Measurements from ENCODE around the gene TECRL. TPM values are rescaled to one million over a fixed set of nuclear protein-coding genes. Genes with fewer than 3 reads are reported as not detected.
A peak's percentile ranks its signal among the peaks of the same experiment; 100 is the strongest.

TECRL gene
- total RNA-seq: 1,034 TPM
- long read RNA-seq, transcript TECRL-201 (12 exons, 3,573 nt): major isoform, 416 of 595 reads
- long read RNA-seq, transcript TECRL-202 (12 exons, 2,876 nt): minor isoform, 48 of 595 reads
- long read RNA-seq, partial matches to known transcripts: 28 of 595 reads
- long read RNA-seq, other reads (novel, unspliced or antisense): 103 of 595 reads

- peak; percentile 70 for ATAC-seq (ENCODE audit: poor library complexity)
- no peak for DNase-seq
- intact Hi-C loops (cut with DNase I): loop anchor here (10.0 kb wide), 1 partner anchor 126 kb away; no protein-coding TSS in a partner anchor
These were observed at the start of gene TECRL for GRCh38 chr4:64409300-64409699. TECRL (minus strand) TSS chr4:64409450; CDS start chr4:64409351, 99 bp downstream.

DNA sequence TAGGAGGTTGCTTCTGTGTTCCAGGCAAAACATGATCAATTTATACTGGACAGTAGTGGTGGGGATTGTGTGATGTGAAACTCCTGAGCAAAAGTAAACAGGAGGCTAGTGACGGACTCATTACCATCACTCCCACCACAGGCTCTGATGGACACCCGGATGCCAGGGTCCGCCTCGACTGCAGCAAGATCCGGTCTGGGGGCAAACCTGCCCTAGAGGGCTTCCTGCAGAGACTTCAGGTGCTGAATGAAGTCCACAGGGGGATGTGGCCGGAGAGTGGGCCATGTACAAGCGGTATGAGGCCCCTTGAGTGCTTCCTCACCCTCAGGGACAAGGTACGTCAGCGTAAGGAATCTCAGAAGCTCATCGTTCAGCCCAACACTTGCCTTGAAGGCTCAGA lies 23.4 kb upstream of the TECRL start:
- DNase-seq (no peak), ATAC-seq (ENCODE audit: poor library complexity) (no peak)
- intact Hi-C loops (cut with DNase I): no loop called here

GRCh38 chr4:64430933-64431332 lies 21.7 kb upstream of the TECRL start:
- ATAC-seq (ENCODE audit: poor library complexity) (no peak), DNase-seq (no peak)
- intact Hi-C loops (cut with DNase I): no loop called here

DNA sequence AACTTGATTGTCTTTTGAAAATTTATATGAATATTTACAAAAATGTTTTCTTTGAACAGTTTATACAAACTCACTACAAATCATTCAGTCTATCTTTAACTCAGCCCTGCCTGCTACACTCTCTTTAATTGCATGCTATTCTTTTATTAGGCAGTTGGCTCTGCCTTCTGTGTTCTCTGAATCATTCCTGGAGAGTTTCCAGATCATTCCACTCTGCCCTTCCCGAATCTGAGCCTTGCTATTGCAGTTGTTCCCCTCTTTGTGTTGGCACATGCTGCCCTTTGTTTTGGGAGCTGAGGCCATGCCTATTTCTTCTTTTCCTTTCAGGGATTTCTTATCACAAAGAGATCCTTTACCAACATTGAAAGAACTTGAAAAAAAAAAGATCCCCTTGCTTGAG lies 8.7 kb upstream of the TECRL start:
- intact Hi-C loops (cut with DNase I): loop anchor here (5.0 kb wide), 1 partner anchor 74 kb away; no protein-coding TSS in a partner anchor
- ATAC-seq (ENCODE audit: poor library complexity) (peak; percentile 96), DNase-seq (no peak)

- DNase-seq (no peak), ATAC-seq (ENCODE audit: poor library complexity) (peak; percentile 53)
- intact Hi-C loops (cut with DNase I): loop anchor here (10.0 kb wide), 1 partner anchor 128 kb away; no protein-coding TSS in a partner anchor
These were observed 2.2 kb downstream of the TECRL start for GRCh38 chr4:64407000-64407399.

DNA sequence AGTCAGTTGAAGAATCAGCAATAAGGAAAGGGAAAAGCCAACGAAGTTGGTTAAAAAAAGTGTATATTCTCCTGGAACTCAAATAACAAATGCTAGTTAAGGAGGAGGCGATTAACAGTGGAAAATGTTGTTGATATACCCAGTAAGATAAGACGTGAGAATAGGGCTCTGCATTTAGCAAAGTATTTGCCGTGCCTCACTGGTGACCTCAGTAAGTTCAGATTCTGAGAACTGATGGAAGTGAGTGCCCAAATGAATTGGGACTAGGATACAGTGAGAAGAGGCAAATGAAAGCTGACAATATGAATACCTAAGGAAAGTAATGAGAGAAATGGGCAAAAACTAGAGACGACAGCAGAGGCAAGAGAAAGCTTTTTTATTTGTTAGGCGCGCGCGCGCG lies 3.5 kb downstream of the TECRL start:
- intact Hi-C loops (cut with DNase I): loop anchor here (10.0 kb wide), 1 partner anchor 129 kb away; no protein-coding TSS in a partner anchor
- ATAC-seq (ENCODE audit: poor library complexity) (peak; percentile 26), DNase-seq (no peak)

GRCh38 chr4:64402684-64403083 lies 6.6 kb downstream of the TECRL start:
- no peak for ATAC-seq (ENCODE audit: poor library complexity)
- intact Hi-C loops (cut with DNase I): loop anchor here (10.0 kb wide), 1 partner anchor 132 kb away; no protein-coding TSS in a partner anchor
- no peak for DNase-seq

DNA sequence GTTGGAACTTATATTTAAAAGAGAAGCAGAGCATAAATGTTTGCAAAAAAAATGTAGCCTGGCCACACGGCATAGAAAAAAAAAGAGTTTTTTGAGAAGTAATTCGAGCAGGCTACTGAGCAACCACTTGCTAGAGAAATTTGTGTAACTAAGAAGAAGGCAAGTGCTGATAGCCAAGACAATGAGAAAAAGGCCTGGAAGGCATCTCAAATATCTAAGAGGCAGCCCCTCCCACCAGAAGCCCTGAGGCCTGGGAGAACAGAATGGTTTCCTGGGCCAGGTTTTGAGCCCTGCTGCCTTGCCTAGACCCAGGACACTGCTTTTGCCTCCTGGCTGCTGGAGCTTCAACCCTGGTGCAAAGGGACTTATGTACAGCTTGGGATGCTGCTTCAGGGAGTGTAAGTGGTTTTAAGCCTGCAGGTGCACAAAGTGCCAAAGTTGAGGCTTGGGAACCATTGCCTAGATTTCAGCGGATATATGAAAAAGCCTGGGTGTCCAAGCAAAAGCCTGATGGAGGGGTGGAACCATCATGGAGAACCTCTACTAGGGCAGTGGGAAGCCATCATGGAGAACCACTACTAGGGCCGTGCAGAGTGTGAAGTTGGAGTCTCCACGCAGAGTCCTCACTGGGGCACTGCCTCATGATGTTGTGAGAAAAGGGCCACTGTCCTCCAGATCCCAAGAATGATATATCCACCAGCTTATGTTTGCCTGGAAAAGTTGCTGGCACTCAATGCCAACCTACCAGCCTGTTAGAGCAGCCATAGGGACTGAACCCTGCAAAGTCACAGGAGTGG lies 9.7 kb downstream of the TECRL start:
- no peak for ATAC-seq (ENCODE audit: poor library complexity)
- no peak for DNase-seq
- intact Hi-C loops (cut with DNase I): loop anchor here (10.0 kb wide), 1 partner anchor 135 kb away; no protein-coding TSS in a partner anchor

GRCh38 chr4:64394469-64394868 lies 14.8 kb downstream of the TECRL start:
- ATAC-seq (ENCODE audit: poor library complexity): no peak
- intact Hi-C loops (cut with DNase I): no loop called here

GRCh38 chr4:64388252-64388651 lies 21.0 kb downstream of the TECRL start:
- intact Hi-C loops (cut with DNase I): no loop called here
- DNase-seq (no peak), ATAC-seq (ENCODE audit: poor library complexity) (no peak)

More at GRCh38 chr4:64394469-64394868, 14.8 kb downstream of the TECRL start:
- DNase-seq: no peak

- DNase-seq: peak; percentile 49
- intact Hi-C loops (cut with DNase I): no loop called here
- ATAC-seq (ENCODE audit: poor library complexity): peak; percentile 84
These were observed 24.0 kb downstream of the TECRL start for GRCh38 chr4:64385220-64385619.

GRCh38 chr4:64384237-64385203 lies 24.7 kb downstream of the TECRL start:
- DNase-seq: peak; percentile 17
- ATAC-seq (ENCODE audit: poor library complexity): peak; percentile 24
- intact Hi-C loops (cut with DNase I): no loop called here

GRCh38 chr4:64368741-64369140 lies 40.5 kb downstream of the TECRL start:
- DNase-seq (no peak), ATAC-seq (ENCODE audit: poor library complexity) (no peak)
- intact Hi-C loops (cut with DNase I): no loop called here

GRCh38 chr4:64361399-64361740 lies 47.9 kb downstream of the TECRL start:
- DNase-seq (no peak), ATAC-seq (ENCODE audit: poor library complexity) (peak; percentile 18)
- intact Hi-C loops (cut with DNase I): no loop called here

DNA sequence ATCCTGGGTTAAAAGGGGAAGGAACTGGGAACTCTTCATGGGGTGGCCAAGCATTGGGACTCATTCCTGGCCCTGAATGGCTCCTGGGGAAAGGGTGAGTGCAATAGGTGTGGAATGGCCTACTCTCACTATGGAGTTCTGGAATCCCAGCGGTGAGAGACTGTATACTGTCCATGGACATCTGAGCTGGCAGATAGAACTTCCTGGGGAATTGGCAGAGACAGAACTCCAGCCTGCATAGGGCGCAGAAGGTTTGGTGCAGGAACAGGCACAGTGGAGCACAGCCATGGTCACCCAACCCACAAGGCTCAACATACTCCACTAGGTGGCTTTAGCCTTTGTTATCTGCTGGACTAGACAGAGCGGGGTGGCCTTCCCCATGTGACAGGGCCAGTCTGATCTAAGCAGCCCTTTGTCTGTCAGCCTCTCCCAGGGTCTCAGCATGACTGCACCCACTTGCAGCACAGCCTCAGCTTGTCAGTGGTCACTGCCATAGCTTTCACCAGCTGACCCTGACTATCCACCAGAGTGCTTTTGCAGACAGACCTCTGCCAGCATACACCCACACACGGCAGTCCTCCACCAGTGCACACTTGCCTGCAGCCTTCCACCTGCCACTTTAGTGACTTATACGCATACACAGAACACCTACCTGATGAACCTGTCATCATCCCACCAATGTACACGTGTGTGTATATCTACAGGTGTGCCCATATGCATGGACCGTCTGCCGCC lies 48.4 kb downstream of the TECRL start:
- ATAC-seq (ENCODE audit: poor library complexity): peak; percentile 21
- intact Hi-C loops (cut with DNase I): no loop called here
- no peak for DNase-seq

- no peak for ATAC-seq (ENCODE audit: poor library complexity)
- DNase-seq: no peak
- intact Hi-C loops (cut with DNase I): no loop called here
These were observed 49.8 kb downstream of the TECRL start for GRCh38 chr4:64359489-64359888.

- no peak for DNase-seq
- peak; percentile 83 for ATAC-seq (ENCODE audit: poor library complexity)
- intact Hi-C loops (cut with DNase I): no loop called here
These were observed 55.3 kb downstream of the TECRL start for GRCh38 chr4:64353904-64354303.

DNA sequence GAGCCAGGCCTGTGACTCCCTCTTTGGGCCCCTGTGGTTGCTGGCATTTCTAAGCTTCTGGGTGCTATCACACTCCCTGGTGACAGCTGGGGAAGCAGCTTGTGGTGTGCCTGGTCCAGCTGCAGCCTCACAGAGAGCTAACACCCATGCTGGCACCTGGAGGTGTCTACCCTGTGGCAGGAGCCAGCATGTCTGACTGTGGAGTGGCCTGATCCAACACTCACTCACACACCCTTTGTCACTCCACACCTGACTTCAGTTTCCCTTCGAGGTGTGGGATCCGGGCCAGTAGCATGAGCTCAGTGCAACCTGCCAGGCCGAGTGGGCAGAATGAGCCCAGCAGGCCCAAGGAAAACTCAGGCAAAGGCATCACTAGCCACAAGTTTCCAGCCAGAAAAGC lies 67.5 kb downstream of the TECRL start:
- ATAC-seq (ENCODE audit: poor library complexity) (peak; percentile 93), DNase-seq (peak; percentile 78)
- intact Hi-C loops (cut with DNase I): no loop called here

Data from Right ventricle myocardium superior (tissue), 1 donor.